Activated T-helper 1 cell treated with anti-CD3 and anti-CD28 coated beads, Interleukin-2, amount 50 U/mL, for 16 hours (primary cell): ENCODE measurements around the gene CCND1.
A peak's percentile ranks its signal among the peaks of the same experiment; 100 is the strongest.

Source experiments
- DNase-seq, 2 donors: peaks; one replicate each; pipeline ENCODE4 v3.0.0-alpha.2; 2020; ENCODE audit warnings: low read depth in 1 of 2, low spot score in 1 of 2

Gene CCND1

GRCh38 chr11:69640260-69640994, 529 bp upstream of the CCND1 start:
- DNase-seq: no peak

- DNase-seq: no peak
Measured at GRCh38 chr11:69641681-69642548, 959 bp downstream of the CCND1 start.

GRCh38 chr11:69642549-69642912, 1.6 kb downstream of the CCND1 start:
- peak in 1 of 2 donors; percentile 19 for DNase-seq

- peak; percentile 53 to 72 for DNase-seq
Measured at GRCh38 chr11:69642913-69643632, 2.1 kb downstream of the CCND1 start.

DNA sequence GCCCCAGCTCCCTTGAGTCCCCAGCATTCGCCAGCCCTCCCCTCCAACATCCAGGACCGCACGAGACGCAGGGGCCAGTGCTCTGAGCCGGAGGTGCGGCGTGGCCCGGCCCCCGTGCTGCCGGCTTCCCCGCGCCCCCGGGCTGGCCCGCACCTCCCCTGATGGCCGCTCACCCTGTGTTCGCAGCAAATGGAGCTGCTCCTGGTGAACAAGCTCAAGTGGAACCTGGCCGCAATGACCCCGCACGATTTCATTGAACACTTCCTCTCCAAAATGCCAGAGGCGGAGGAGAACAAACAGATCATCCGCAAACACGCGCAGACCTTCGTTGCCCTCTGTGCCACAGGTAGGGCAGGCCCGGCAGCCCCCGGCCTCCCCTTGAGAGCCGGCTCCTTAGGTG, 2.7 kb downstream of the CCND1 start:
- DNase-seq: no peak

DNA sequence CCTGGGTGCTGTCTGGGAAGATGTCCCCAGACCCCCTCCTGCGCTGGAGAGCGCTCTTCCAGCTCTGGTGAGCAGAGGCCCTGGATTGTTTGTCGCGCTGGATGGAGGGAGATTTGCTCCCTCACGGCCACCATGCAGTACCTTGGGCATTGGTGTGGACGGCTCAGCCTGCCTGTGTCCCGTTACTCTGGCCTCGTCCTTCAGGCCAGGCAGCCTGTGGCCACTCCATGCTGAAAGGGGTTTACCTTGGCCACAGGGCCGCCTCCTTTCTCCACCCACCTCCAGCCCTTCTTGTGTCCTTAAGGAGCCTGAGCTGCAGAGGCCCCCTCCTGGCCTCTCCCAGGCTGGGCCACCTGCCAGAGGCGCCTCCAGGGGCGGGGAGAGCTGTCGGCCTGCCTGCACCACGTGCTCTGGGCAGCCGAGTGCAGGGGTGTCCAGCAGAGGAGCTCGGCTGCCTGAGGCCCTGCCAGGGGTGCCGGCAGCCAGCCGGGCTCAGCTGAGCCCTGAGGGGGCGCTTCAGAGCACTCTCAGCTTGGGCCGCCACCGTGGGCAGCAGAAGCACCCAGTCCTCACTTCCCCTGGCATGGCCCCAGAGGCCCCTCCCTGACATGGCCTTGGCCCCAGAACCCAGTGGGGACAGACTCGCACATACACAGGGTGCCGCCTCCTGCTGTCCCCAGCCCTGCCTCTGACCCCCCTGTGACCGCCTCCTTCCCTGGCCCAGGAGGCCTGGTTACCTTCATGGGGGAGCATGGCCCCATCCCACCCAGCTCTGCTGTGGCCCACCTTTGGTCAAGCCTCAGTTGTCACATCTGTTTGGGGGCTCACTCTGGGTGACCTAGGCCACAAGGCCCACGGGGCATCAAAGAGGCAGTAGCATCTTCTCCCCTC, 3.4 kb downstream of the CCND1 start:
- DNase-seq: no peak

DNA sequence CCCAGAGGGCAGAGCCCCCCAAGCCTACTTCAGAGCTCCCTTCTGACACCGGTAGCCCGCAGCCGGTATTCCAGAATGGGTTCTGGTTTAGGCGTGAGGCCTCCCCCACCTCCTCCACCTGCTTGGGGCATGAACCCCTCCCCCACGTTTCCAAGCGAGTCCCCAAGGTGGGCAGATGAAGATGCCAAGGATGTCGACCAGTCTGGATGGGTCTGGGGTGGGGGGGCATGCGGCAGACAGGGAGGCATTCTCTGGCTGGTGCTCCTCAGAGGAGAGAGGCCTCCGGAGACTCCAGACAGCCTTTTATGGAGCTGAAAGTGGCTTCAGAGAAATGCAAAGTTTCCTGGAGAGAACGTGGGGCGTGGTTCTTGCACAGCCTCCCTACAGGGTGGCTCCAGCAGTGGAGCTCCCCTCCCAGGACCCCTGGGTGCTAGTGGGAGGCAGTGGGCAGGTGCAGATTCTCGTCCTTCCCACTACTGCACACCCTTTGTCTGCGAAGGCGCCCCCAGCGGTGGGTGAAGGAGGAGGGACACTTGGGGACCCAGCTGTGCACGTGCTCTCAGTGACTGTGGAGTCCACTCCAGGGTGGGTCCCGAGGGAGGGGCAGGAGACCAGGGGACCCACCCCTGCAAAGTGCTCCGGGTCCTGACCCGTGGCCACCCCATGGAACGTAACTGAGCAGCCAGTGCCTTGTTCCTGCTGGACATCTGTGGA, 4.2 kb downstream of the CCND1 start:
- DNase-seq: no peak

GRCh38 chr11:69645801-69646492, 5.0 kb downstream of the CCND1 start:
- DNase-seq: no peak

DNA sequence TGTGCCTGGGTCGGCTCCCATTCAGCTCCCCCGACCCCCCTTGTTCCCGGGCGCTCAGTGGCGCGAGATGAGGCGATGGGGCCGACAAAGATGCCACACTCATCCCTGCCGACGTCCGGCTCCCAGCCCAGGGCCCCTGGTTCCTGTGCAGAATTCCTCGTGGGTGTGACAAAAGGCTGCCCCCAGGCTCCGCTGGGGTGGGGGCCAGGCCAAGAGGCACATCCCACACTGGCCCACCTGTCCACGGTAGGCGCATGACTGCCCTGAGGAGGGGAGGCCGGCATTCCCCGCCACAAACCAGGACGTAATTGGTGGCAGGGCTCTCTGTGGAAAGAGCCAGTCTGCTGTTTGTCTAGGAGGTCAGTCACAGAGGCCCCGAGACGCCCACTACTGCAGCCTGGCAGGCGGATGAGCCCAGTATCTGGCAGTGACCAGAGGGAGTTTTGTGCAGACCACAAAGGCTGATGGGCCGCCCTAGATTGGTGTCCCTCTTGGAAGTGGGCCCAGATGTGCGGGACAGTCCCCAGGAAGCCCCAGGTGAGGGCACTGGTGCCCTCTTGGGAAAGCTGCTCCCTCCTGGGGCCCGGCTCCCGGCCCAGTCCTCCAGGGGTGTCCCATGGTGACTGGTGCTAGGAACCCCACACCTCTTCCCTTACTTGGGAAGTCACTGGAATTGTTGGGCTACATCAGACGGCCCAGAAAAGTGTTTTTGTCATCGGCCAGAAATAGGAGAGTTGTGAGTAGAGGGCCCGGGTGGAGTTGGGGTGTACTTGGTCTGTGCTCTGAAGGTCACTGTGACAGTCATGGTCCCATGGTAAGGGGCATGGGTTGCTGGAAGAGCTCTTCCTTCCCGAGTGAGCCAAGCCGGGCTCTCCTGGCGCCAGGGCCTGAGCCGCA, 5.8 kb downstream of the CCND1 start:
- no peak for DNase-seq

DNA sequence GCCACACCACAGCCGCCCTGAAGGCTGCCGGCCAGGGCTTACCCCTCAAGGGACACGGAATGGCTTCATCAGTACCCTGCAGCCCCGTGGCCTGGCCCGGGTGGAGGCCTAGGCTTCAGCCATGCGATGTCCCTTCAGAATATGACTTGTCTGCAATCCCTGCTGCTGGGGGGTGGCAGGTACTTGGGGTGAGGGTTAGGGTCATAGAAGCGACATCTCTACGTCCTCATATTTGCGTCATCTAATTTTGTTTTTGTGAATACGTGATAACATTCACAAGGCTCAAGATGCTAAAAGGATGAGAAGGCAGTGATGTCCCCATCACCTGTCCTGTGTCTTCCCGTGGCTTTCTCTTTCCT, 6.4 kb downstream of the CCND1 start:
- DNase-seq: no peak

DNA sequence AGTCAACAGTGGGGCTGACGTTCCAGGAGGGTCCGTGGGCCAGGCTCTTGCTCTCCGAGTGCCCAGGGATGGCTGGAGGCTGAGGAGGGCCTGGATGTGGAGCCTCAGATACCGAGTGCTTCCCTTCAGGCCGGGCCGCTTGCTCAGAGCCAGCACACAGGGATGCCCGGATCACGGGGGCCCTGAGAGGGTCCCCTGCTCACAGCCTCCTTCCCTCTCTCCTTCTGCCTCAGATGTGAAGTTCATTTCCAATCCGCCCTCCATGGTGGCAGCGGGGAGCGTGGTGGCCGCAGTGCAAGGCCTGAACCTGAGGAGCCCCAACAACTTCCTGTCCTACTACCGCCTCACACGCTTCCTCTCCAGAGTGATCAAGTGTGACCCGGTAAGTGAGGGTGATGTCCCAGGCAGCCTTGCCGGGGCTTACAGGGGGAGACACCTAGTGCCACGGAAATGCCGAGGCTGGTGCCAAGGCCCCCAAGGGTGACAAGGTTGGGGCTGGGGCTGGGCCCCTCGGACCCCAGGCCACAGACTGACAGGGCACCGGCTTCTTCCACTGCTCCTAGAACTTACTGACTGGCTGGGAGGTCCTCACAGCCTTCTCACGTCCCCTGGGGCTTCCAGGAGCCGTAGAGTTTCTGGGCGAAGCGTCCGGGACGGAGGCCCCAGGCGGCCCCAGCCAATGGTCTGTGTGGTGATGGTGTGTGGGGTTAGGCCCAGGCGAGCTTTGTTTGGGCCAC, 7.0 kb downstream of the CCND1 start:
- DNase-seq: no peak

- DNase-seq: no peak
Measured at GRCh38 chr11:69648679-69649575, 8.0 kb downstream of the CCND1 start.

- DNase-seq: no peak
Measured at GRCh38 chr11:69649576-69649900, 8.6 kb downstream of the CCND1 start.

- no peak for DNase-seq
Measured at GRCh38 chr11:69650081-69650831, 9.3 kb downstream of the CCND1 start.

- DNase-seq: no peak
Measured at GRCh38 chr11:69650832-69651344, 9.9 kb downstream of the CCND1 start.
